HG03439 (cell line): ENCODE data around the gene ZNF185.

Experiments used
- ATAC-seq: cut with Tn5 transposase; IDR thresholded peaks from one replicate; pipeline ENCODE4 v1.9.1; 2021; ENCODE audit warnings: mild to moderate bottlenecking, moderate library complexity; ENCODE audit not compliant: unreplicated experiment

ZNF185 gene

DNA sequence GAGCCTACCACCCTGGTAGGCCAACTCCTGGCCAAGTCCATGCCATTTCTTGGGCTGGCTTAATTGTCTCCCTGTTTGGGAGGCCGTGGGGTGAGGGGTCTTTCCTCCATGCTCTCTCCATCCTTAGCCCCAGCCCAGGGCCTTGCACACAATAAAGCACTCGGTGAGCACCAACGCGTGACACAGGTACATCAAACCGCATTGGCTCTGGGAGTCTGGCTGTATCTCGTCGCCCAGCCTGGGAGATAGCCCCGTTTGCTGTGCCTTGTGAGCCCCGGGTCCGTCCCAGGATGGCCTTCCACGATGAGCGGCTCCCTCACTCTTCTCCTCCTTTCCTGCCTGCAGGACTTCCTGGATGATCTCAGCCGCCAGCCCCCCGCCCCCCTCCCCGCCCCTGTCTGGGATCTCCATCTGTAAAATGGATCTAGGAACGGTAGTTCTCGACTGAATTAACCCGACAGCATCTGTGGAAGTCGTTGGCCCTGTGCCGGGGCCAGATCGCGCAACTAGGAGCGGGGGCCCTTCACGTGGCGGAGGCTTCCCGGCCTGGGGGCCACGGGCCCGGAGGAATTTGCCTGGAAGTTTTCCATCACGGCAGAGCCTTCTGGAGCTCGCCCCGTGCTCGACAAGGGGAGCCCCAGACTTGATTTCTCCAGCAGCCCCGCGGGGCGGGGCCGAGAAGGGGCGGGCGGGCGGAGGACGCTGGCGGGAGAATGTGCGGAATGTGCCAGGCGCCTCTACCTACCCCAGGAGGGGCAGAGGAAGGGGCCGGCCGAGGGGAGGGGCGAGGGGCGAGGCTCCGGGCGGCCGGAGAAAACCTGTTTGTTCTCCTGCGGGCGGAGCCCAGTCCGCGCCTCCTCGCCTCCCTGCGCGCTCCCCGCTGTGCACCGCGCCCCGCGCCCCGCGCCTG is at the start of gene ZNF185:
Gene ZNF185, plus strand, starts transcription at position 846 of the 910 bp plus-strand sequence. CDS start 16,423 bp downstream, outside the sequence.
- no peak for ATAC-seq

- no peak for ATAC-seq
Measured at GRCh38 chrX:152850465-152850864, 47.4 kb upstream of the ZNF185 start.

DNA sequence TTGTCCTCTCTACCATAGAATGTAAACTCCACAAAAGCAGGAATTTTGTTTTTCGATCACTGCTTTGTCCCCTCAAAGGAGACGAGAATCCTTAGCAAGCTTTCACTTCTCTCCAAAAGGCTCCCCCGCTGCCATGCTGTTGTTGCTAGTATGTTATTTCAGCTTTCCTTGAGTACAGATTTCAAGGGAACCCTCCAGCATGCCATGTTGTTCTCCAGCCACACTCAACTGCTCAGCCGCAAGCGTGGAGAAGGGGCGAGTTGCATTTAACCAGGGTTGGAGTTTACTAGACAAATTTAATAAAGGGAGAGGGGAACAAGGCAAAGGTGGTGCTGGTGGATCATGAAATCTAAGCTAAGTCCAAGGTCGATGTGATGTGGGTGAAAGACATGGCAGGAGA is 43.9 kb upstream of the ZNF185 start:
- ATAC-seq: no peak

DNA sequence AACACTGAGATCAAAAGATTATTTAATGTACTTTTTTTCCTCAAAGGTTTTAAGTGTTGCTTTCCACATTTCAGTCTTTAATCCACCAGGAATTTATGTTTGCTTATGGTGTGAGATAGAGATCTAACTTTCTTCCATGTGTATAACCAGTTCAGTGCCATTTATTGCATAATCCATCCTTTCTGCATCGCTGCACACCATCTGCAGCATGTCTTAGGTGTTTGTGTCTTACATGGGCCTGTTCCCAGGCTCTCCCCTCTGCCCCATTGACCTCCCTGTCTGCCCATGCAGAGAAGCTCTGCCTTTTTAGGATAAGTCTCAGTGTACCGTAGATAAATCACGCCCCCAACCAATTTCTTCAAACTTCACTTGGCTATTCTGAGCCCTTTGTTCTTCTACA is 36.8 kb upstream of the ZNF185 start:
- no peak for ATAC-seq

- ATAC-seq: no peak
Measured at GRCh38 chrX:152861826-152862225, 36.0 kb upstream of the ZNF185 start.

- no peak for ATAC-seq
Measured at GRCh38 chrX:152865232-152865920, 32.5 kb upstream of the ZNF185 start.

GRCh38 chrX:152866386-152866785 is 31.5 kb upstream of the ZNF185 start:
- ATAC-seq: no peak

DNA sequence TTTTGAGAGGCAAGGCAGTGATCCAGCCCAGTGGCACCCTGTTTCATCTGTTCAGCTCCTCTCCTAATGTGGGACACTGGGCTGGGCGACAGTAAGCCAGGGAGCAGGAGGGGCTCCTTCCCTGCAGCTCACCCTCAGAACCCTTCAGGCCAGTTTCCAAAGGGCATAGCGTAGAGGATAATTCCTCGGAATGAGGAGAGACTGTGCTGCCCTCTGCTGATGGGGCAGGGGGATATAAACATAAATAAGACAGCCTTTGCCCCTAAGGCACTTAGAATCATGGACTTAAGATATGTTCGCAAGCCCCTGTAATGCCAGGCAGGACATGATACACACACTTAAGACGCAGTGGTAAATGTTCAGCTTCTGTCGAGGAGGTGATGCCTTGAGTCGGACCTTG is 27.9 kb upstream of the ZNF185 start:
- no peak for ATAC-seq

DNA sequence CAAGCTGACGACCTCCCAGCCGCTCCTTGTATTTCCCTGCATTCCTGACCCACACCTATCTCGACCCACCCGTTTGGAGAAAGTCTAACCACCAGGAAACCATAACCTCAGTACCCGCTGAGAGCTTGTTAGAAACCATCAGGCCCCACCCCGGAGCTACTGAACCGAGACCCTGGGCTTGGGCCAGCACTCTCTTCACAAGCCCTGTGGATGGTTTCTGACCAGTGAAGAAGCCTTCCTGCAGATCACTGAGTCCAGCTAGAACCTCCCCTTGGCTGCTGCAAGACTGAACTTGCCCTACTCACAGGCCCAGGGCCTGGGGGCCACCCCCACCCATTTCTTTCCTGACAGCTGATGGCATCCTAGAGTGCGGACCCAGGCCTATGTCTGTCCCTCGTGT is 26.6 kb upstream of the ZNF185 start:
- no peak for ATAC-seq

GRCh38 chrX:152872522-152872921 is 25.3 kb upstream of the ZNF185 start:
- no peak for ATAC-seq

DNA sequence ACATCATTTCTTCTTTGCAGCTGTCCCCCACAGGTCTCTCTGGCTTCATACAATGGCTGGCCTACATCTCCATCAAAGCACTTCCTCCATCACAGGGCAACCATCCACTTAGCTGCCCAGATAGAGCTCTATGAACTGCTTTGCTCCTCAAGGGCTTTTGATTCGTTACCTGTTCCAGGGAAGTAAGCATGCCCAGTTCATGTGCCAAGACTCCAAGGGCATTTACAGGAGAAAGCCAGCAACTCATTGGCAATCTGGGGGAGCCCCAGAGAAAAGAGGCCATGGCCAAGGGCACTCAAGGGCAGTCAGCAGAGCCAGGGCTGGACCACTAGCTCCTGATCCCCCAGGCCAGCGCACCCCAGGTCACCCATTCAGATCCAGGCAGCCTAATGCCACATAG is 24.5 kb upstream of the ZNF185 start:
- ATAC-seq: no peak

GRCh38 chrX:152876931-152877840 is 20.7 kb upstream of the ZNF185 start:
- no peak for ATAC-seq

- ATAC-seq: no peak
Measured at GRCh38 chrX:152878976-152879755, 18.7 kb upstream of the ZNF185 start.

- ATAC-seq: no peak
Measured at GRCh38 chrX:152881289-152881688, 16.6 kb upstream of the ZNF185 start.

- no peak for ATAC-seq
Measured at GRCh38 chrX:152884171-152884570, 13.7 kb upstream of the ZNF185 start.

- no peak for ATAC-seq
Measured at GRCh38 chrX:152886716-152887115, 11.2 kb upstream of the ZNF185 start.

DNA sequence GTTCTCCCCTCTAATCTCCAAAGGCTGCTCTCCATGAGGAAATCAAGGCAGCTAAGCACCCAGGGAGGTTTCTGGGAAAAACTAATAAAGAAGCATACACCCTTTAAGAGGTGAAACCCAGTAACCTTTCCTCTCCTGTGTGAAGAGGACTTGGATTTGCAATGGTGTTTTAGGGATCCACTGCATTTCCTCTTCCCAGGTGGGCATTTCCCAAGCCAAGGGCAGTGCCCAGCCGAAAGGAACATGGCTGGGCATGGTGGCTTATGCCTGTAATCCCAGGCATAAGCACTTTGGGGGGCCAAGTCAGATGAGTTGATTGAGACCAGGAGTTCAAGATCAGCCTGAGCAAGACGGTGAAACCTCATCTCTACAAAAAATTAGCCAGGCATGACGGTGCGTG is 5.4 kb upstream of the ZNF185 start:
- no peak for ATAC-seq

DNA sequence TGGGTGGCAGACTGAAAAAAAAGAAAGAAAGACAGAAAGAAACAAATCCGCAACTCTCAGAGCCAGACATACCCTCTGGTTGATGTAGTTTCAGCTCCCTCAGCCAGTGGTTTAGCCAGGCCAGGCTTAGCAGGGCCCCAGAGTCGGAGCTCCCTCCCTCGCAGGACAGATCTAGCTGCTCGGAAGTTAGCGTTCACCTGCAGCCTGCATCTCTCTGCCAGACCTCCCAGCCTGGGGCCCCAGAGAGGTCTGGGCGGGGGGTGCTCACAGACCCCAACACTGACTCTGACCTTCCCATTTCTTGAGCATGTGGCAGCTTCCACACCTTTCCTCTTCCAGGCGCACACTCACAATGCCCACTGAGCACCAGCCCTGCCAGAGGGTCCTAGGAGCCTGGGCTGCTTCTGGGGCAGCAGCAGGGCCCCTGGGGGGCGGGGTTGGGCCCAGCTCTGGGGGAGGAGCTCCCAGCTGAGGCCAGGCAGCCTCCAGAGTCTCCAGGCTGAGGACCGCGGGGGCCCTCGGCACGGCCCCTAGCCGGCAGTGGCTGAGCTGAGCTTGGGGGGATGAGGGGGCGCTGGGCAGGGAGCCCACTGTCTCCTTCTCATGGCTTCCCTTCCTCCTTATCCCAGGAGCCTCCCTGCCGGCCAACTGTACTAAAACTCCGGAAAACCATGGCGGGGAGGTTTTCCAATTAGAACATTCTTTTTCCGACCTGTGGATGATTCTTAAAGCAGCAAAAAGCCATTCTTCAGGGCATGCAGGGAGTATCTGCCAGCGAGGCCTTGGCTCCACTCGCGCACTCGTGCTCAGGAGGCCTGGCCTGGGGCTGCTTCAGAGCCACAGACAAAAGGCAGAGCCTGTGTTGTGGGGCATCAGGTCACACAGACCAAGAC is 4.6 kb upstream of the ZNF185 start:
- no peak for ATAC-seq

DNA sequence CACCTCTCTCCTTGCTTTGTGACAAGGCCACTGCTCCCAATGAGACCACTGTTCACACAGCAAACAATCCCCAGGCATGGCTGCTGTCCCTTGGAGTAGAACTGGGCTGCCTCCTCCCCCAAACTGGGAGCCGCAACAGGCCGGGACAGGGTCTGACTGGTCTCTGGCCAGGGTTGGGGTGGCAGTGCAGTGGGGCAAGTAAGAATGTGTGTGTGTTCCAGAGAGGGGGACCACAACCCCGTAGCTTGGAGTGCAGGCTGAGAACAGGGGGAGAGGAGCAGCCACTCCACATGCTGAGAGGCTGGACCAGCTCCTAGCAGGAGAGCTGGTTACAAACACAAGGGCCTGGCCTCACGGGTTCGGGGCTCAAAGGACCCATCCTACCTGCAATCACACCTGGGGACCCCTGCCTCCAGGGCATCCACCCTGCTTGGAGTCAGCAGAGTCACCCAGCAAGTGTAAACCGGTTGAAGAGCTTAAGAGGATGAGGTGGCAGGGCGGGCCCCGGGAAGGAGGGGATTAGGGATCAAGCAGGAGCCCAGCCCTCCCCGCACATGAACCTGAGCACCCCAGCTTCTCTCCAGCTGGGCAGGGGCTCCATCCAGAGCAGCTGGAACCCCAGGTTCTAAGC is 3.8 kb upstream of the ZNF185 start:
- ATAC-seq: no peak
